ENCODE measurements around the gene GP2. TPM values are rescaled to one million over a fixed set of nuclear protein-coding genes. Genes with fewer than 3 reads are reported as not detected.

The GP2 gene
- total RNA-seq, 4 donors from 2014 or later: not detected

GRCh38 chr16:20262248-20262647 lies 65.1 kb downstream of the GP2 start:
- Histone ChIP-seq H3K9me3 (no peaks in the 10 kb centered on the region), H3K27me3 (no peaks in the 10 kb centered on the region), H3K36me3 (no peaks in the 10 kb centered on the region), H3K27ac (no peak overlapping the region), H3K4me3 (no peak overlapping the region), H3K4me1 (no peaks in the 10 kb centered on the region)
- DNase-seq (no peak), ATAC-seq (no peak)
- intact Hi-C loops (cut with DNase I; ENCODE audit: low total_unique reads) (no loop called here), in situ Hi-C loops (cut with MboI; ENCODE audit: low sequenced_read_pairs in 4 of 4) (loop anchor here in 1 of 4 donors (25.0 kb wide), 1 partner anchor 100 kb away; no protein-coding TSS in a partner anchor)
- no peak for TF ChIP-seq POLR2A (IDR thresholded peaks at IDR 0.05)
- no peak for TF ChIP-seq CTCF (IDR thresholded peaks at IDR 0.05 in 4 of 5, conservative IDR thresholded peaks at IDR 0.05 in 1 of 5)

- TF ChIP-seq POLR2A (IDR thresholded peaks at IDR 0.05) (no peak), CTCF (IDR thresholded peaks at IDR 0.05 in 4 of 5, conservative IDR thresholded peaks at IDR 0.05 in 1 of 5) (no peak)
- no peaks in the 10 kb centered on the region for H3K4me1 ChIP-seq
- in situ Hi-C loops (cut with MboI; ENCODE audit: low sequenced_read_pairs in 4 of 4): loop anchor here in 1 of 4 donors (25.0 kb wide), 1 partner anchor 98 kb away; no protein-coding TSS in a partner anchor
- DNase-seq (no peak), ATAC-seq (no peak)
- no peaks in the 10 kb centered on the region for H3K9me3 ChIP-seq
- intact Hi-C loops (cut with DNase I; ENCODE audit: low total_unique reads): no loop called here
- H3K4me3 ChIP-seq: no peak overlapping the region
- H3K27ac ChIP-seq: no peak overlapping the region
- no peaks in the 10 kb centered on the region for H3K36me3 ChIP-seq
- H3K27me3 ChIP-seq: no peaks in the 10 kb centered on the region
Observed at GRCh38 chr16:20260215-20261009, 66.9 kb downstream of the GP2 start.

Other genes starting within 250 kb of the GP2 start
- gene UMOD, start 25.2 kb upstream of the GP2 start, total RNA-seq: not detected
- gene PDILT, start 77.2 kb upstream of the GP2 start, total RNA-seq: not detected
- gene ACSM5, start 82.0 kb upstream of the GP2 start, total RNA-seq: 10 to 100 TPM in 2 of 4 donors, 1 to 10 TPM in 2; 4.2 to 30.5 (median 9.6) TPM
- under 1 TPM in 2 of 4 donors, not detected in 2; 0.23 to 0.86 TPM for gene ACSM2A, start 124.0 kb upstream of the GP2 start, total RNA-seq
- under 1 TPM in 2 of 4 donors, not detected in 2; 0.16 to 0.60 TPM for gene ACSM2B, start 248.9 kb upstream of the GP2 start, total RNA-seq

Measured in gastrocnemius medialis (tissue), 4 donors.